Upper lobe of right lung (tissue), 1 donor: ENCODE results near the gene CDK13. TPM values are rescaled to one million over a fixed set of nuclear protein-coding genes. Genes with fewer than 3 reads are reported as not detected.

Experiments used
- ATAC-seq: fragments of 200-7000 bp; cut with Tn5 transposase; one replicate; pipeline ENCODE4 v1.9.1; 2020; ENCODE audit warnings: mild to moderate bottlenecking, moderate library complexity
- DNase-seq: peaks from one replicate; pipeline ENCODE4 v3.0.0-alpha.2; 2020
- H3K27ac ChIP-seq: fragments of 200-600 bp; one replicate; pipeline ENCODE4 v1.8.0; 2022
- H3K27me3 ChIP-seq: fragments of 200-600 bp; one replicate; pipeline ENCODE4 v1.8.0; 2022; ENCODE audit warnings: mild to moderate bottlenecking
- H3K36me3 ChIP-seq: fragments of 200-600 bp; one replicate; pipeline ENCODE4 v1.8.0; 2022
- H3K4me1 ChIP-seq: fragments of 200-600 bp; one replicate; pipeline ENCODE4 v1.8.0; 2022
- H3K4me3 ChIP-seq: fragments of 200-600 bp; one replicate; pipeline ENCODE4 v1.8.0; 2022; ENCODE audit warnings: mild to moderate bottlenecking
- H3K9me3 ChIP-seq: fragments of 200-600 bp; one replicate; pipeline ENCODE4 v1.8.0; 2022
- intact Hi-C: fragments of 100-400 bp; cut with DNase I; formaldehyde crosslinking; loops from one replicate; pipeline ENCODE4 v1.11.0; 2022
- total RNA-seq: library from RNA; stranded (reverse); fragmentation: NEBNext Ultra II Directional; extraction: Animal tissue kit (Norgen Biotek cat#: 25700); gene quantifications from one replicate; pipeline ENCODE4 v1.2.1, GENCODE V29; 2021
- TF ChIP-seq, protein P1 (sequence below): fragments of 200-600 bp; IDR thresholded peaks from one replicate; pipeline ENCODE4 v1.8.0; 2022; ENCODE audit warnings: antibody characterized with exemption
- donor health status: DM: no; HTN: yes; CAD: no; lungs with severe emphysema.

CDK13 gene
- total RNA-seq, 1 donor from 2014 or later: 51.4 TPM

DNA sequence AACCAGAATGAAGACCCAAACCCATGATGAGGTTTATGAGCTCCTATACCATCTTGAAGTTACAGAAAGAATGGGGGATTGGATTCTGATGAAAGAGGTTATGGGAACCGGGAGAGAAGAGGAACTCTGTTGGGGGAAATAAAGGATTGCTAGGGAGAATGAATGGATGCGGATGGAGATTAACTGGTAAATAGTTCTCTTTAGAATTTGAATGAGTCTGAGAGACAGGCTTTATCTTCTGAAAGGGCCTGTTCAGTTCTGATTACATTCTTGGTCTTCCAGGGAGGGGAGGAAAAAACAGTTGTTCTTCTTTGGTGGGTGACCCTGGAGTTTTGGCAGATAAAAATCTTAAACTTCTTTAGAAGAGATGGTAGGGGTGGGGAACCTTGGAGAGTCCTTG is 198.6 kb downstream of the CDK13 start:
- TF ChIP-seq, protein P1, sequence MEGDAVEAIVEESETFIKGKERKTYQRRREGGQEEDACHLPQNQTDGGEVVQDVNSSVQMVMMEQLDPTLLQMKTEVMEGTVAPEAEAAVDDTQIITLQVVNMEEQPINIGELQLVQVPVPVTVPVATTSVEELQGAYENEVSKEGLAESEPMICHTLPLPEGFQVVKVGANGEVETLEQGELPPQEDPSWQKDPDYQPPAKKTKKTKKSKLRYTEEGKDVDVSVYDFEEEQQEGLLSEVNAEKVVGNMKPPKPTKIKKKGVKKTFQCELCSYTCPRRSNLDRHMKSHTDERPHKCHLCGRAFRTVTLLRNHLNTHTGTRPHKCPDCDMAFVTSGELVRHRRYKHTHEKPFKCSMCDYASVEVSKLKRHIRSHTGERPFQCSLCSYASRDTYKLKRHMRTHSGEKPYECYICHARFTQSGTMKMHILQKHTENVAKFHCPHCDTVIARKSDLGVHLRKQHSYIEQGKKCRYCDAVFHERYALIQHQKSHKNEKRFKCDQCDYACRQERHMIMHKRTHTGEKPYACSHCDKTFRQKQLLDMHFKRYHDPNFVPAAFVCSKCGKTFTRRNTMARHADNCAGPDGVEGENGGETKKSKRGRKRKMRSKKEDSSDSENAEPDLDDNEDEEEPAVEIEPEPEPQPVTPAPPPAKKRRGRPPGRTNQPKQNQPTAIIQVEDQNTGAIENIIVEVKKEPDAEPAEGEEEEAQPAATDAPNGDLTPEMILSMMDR: no peak
- Histone ChIP-seq H3K27ac (no peak overlapping the region), H3K36me3 (no peaks in the 10 kb centered on the region), H3K9me3 (no peaks in the 10 kb centered on the region), H3K4me1 (no peaks in the 10 kb centered on the region), H3K27me3 (no peaks in the 10 kb centered on the region), H3K4me3 (no peak overlapping the region)
- ATAC-seq (no peak), DNase-seq (no peak)
- intact Hi-C loops: no loop called here

Other genes with a start within 250 kb of the CDK13 start
- 29.7 TPM for gene MPLKIP, start 184.4 kb downstream of the CDK13 start, total RNA-seq
- gene SUGCT, start 184.7 kb downstream of the CDK13 start, total RNA-seq: 4.1 TPM